HG03439 (cell line): Measurements from ENCODE around the gene RIPK3.
A peak's percentile ranks its signal among the peaks of the same experiment; 100 is the strongest.
"Not testable (repeated sequence)": the region's sequence is repeated elsewhere in the genome, so short reads cannot be mapped to it uniquely, and the experiment has no call there.

ENCODE experiments used
- ATAC-seq: cut with Tn5 transposase; IDR thresholded peaks from one replicate; pipeline ENCODE4 v1.9.1; 2021; ENCODE audit warnings: mild to moderate bottlenecking, moderate library complexity; ENCODE audit not compliant: unreplicated experiment

Gene RIPK3

DNA sequence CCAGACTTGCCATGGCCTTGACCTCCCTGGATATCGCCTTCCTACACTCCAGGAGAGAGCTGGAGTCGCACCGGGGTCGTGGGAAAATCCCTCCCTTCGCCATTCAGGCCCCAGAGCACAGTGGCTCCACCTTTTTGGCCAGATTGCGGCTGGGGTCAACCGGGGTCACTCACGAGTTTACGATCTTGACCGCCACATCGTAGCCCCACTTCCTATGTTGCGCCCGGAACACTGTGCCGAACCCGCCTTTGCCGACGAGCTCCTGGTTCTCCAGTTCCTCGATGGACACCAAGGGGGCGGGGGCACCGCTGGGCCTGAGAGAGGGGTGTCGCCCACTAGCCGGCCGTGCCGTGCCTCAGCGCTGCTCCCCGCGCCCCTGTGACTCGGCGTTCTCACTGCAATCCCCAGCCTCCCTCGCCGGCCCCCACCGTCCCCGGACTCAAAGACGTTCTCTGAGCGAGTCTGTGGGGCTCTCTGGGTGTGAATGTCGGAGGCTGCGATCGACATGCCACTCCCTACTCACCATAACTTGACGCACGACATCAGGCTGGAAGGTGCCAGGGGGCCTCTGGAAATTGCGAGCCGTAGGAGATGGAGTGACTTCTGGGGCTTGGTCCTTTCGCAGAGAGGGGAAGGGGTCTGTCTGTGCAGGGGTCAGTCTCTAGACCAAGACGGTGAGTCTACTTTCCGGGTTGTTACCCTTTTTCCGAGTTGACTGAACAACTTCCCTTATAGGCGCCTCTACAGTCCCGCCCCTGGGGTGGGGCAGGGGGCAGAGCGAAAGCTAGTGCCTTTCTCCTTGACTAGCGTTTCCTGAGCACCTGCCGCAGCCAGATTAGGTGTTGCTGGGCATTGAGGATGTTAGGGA is at the start of gene RIPK3:
RIPK3 (minus strand) TSS at position 708 of the 868 bp plus-strand sequence; CDS start at position 543, 165 bp downstream.
- ATAC-seq, result peak; percentile 78

GRCh38 chr14:24389226-24389848 is 49.5 kb upstream of the RIPK3 start:
- ATAC-seq, result no peak

DNA sequence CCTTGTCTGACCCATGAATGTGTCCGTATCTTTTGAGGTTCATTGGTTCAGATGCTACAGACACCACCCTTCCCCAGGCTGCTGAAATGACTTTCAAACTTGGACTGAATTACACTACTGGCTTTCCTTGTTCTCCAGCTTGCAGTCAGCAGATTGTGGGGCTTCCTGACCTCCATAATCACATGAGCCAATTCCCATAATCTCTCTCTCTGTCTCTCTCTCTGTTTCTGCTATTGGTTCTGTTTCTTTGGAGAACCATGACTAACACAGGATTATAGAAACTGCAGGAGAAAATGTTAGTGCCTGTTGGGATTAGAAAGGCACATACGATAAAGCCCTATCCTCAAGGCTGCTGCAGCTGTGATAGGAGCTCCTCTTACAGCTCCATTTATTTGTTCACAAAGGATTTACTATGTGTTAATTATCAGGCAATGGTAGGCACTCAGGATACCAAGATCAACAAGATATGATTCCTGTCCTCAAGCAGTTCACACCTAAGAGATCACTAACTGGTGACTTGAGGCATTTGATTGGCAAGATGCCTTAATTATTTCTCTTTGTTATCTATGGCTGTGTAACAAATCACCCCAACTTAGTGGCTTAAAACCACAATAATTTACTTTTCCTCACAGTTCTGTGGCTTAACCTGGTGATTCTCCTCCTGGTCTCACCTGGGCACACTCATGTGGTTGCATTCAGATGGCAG is 48.8 kb upstream of the RIPK3 start:
- no peak for ATAC-seq

DNA sequence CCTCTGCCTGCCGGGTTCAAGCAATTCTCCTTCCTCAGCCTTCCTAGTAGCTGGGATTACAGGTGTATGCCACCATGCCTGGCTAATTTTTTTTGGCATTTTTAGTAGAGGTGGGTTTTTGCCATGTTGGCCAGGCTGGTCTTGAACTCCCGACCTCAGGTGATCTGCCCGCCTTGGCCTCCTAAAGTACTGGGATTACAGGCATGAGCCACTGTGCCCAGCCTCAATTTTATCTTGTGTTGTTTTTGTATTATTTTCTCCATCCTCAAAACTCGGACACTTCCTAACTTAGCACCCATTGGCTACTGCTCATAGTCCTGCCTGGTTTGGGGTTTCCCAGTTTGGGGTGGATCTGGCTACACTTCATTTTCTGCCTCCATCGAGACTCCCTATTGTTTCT is 47.8 kb upstream of the RIPK3 start:
- ATAC-seq, result not testable (repeated sequence)

DNA sequence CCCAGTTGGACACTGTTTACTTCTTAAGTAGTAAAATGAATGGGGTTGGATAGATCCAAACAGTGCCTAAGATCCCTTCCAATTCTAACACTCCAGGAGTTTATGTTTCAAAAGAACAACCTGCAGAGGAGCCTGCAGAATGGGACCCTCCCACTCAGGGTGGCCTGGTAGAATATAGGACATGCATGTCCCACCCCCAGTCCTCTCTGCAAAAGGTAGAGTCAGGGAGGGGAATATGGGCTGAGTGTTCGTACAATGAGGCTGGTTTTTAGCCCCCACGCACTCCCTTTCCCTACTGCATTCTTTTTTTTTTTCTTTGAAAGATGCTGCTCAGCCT is 47.2 kb upstream of the RIPK3 start:
- no peak for ATAC-seq

GRCh38 chr14:24385524-24385923 is 45.7 kb upstream of the RIPK3 start:
- ATAC-seq, result no peak

- no peak for ATAC-seq
Observed at GRCh38 chr14:24384169-24384568, 44.4 kb upstream of the RIPK3 start.

DNA sequence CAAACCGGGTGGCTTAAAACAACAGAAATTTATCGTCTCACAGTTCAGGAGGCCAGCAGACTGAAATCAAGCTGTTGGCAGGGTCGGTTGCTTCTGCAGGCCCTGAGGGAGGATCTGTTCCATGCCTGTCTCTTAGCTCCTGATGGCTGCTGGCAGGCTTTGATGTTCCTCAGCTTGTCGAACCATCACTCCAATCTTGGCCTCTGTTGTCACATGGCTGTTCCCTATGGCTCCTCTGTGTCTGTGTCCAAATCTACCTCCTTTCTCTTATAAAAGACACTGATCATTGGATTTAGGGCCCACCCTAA is 42.2 kb upstream of the RIPK3 start:
- ATAC-seq, result no peak

DNA sequence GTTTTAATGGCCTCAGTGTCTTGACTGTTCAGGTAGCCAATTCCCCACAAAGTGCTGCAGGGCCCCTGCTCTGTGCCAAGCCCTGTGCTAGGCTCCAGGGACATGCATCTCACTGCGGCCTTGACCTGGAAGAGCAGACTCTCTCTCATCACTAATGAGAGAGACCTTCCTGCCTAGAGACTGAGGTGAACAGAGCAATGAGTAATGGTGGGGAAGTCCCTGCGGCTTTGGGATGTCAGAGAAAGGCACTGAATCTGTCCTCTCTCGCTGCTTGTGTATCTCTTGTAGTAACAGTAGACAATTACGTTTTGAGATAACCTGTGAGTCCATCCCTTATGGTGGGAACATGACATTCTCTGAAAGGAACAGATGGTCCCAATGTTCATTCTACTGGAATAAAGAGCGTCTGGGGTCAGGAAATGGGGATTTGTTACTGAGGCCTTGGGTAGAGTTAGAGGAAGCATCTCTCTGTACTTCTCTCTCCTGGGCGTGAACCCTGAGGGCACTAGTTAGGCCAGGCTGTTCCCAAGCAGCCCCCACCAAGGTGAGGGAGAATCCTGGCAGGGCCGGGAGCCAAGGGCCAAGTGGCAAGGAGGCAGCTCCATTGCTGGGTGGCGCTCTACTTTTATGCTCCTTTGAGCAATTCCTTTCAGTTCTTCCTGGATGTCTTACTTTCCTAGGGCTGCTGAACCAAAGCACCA is 41.7 kb upstream of the RIPK3 start:
- no peak for ATAC-seq

GRCh38 chr14:24379907-24380730 is 40.3 kb upstream of the RIPK3 start:
- no peak for ATAC-seq

- ATAC-seq, result no peak
Observed at GRCh38 chr14:24378981-24379906, 39.5 kb upstream of the RIPK3 start.

DNA sequence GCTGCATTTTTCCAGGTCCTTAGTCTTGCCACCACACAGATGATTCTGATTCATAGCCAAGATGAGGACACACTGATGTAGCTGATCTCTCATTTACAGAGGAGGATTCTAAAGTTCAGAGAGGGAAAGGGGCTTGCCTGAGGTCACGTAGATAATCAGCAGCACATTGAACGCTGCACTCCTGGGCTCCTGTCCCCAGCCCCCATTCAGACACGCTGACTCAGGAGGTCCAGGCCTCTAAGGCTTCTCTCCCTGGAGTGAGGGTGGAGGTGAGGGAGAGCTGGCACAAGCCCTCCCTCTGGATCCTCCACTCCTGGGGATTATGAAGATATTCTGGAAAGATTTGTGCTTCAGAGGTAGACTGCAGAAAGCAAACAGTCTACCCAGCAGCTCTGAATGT is 38.5 kb upstream of the RIPK3 start:
- no peak for ATAC-seq

GRCh38 chr14:24377657-24378056 is 37.9 kb upstream of the RIPK3 start:
- ATAC-seq, result no peak

- no peak for ATAC-seq
Observed at GRCh38 chr14:24377126-24377525, 37.3 kb upstream of the RIPK3 start.

DNA sequence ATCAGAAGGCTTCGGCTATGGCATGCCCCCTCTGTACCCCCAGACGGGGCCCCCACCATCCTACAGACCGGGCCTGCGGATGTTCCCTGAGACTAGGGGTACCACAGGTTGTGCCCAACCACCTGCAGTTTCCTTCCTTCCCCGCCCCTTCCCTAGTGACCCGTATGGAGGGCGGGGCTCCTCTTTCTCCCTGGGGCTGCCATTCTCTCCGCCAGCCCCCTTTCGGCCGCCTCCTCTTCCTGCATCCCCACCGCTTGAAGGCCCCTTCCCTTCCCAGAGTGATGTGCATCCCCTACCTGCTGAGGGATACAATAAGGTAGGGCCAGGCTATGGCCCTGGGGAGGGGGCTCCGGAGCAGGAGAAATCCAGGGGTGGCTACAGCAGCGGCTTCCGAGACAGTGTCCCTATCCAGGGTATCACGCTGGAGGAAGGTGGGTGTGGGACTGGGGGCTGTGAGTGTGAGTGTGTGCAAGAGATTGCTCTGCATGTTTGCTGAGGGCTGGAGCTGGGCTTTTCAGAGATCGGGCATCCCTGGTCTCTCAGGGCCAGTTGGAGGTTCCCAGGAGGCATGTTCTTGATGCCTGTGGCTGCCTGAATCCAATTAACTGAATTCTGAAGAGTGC is 36.8 kb upstream of the RIPK3 start:
- no peak for ATAC-seq

DNA sequence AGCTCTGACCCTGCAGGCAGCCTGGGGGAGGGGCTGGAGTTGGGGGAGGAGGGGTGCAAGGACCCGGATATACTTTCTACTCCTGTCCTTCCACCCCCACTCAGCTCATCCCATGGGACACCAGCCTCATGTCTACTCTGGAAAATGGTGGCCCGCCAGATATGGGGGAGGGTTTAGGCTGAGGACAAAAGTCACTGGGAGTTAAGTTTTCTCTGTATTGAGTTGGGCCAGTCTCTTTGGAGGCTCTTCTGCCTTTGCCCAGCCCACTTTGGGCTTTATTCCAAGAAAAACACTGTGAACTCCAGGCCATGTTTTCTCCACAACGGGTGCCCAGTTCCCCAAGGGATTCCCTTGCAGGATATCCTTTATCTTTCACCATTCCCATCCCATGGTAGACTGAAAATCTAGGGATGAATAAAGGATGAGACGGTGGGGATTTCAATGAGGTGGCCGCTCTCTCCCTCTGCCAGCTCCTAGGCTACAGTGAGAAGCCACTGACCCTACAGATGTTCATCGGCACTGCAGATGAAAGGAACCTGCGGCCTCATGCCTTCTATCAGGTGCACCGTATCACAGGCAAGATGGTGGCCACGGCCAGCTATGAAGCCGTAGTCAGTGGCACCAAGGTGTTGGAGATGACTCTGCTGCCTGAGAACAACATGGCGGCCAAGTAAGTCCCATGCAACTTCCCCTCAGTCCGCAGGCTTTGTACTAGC is 33.1 kb upstream of the RIPK3 start:
- ATAC-seq, result no peak

DNA sequence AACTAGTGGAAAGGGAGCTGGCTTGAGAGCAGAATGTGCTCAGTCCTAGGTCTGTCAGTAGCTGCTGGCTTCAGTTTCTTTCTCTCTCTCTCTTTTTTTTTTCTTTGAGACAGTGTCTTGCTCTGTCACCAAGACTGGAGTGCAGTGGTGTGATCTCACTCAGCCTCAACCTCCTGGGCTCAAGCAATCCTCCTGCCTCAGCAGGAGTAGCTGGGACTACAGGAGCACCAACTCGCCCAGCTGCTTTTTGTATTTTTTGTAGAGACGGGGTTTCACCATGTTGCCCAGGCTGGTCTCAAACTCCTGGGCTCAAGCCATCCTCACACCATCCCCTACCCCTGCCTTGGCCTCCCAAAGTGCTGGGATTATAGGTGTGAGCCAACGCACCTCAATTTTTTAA is 31.8 kb upstream of the RIPK3 start:
- not testable (repeated sequence) for ATAC-seq

GRCh38 chr14:24370748-24371147 is 31.0 kb upstream of the RIPK3 start:
- ATAC-seq, result no peak
